Astrocyte (in vitro differentiated cells and primary cell): ENCODE data around the gene CSAD. TPM values are rescaled to one million over a fixed set of nuclear protein-coding genes. Genes with fewer than 3 reads are reported as not detected.

Source experiments
- DNase-seq: peaks from one replicate; pipeline ENCODE4 v3.0.0-alpha.2; 2010; ENCODE audit warnings: low read depth
- FAIRE-seq: peaks from 2 replicates; lab custom pipeline; 2011; peaks lifted over from hg19 to GRCh38; lab: Jason Lieb, UNC
- H2AFZ ChIP-seq: 2 replicates; pipeline ENCODE4 v1.6.0; 2012; ENCODE audit warnings: low read depth, low read length, inconsistent platforms
- H3K27ac ChIP-seq: 2 replicates; pipeline ENCODE4 v1.5.1; 2011; ENCODE audit warnings: low read depth, low read length, inconsistent platforms
- H3K27me3 ChIP-seq: 2 replicates; pipeline ENCODE4 v1.6.0; 2011; ENCODE audit warnings: low read length, inconsistent platforms; ENCODE audit not compliant: insufficient read depth
- H3K36me3 ChIP-seq: 2 replicates; pipeline ENCODE4 v1.5.1; 2011; ENCODE audit warnings: low read length, inconsistent platforms; ENCODE audit not compliant: insufficient read depth
- H3K4me1 ChIP-seq: 2 replicates; pipeline ENCODE4 v1.5.1; 2011; ENCODE audit warnings: low read length, inconsistent platforms; ENCODE audit not compliant: insufficient read depth
- H3K4me2 ChIP-seq: 2 replicates; pipeline ENCODE4 v1.6.0; 2012; ENCODE audit warnings: low read length, inconsistent platforms
- H3K4me3 ChIP-seq: 2 replicates; pipeline ENCODE4 v1.5.1; 2011; ENCODE audit warnings: low read depth, mild to moderate bottlenecking, low read length, inconsistent platforms; ENCODE audit not compliant: insufficient read depth
- H3K79me2 ChIP-seq: 2 replicates; pipeline ENCODE4 v1.6.0; 2012; ENCODE audit warnings: mild to moderate bottlenecking, low read length, inconsistent platforms; ENCODE audit not compliant: insufficient read depth
- H3K9ac ChIP-seq: 2 replicates; pipeline ENCODE4 v1.6.0; 2012; ENCODE audit warnings: mild to moderate bottlenecking, low read length, inconsistent platforms
- H3K9me3 ChIP-seq: 2 replicates; pipeline ENCODE4 v1.5.1; 2012; ENCODE audit warnings: low read depth, mild to moderate bottlenecking, low read length, inconsistent platforms; ENCODE audit not compliant: insufficient read depth
- H4K20me1 ChIP-seq: 2 replicates; pipeline ENCODE4 v1.6.0; 2012; ENCODE audit warnings: low read length, inconsistent platforms; ENCODE audit not compliant: insufficient read depth
- H3K27ac Mint-ChIP-seq: one replicate; pipeline ENCODE4 v1.8.0; 2021; ENCODE audit warnings: mild to moderate bottlenecking, mixed read lengths; ENCODE audit not compliant: unreplicated experiment
- H3K27me3 Mint-ChIP-seq: one replicate; pipeline ENCODE4 v1.8.0; 2021; ENCODE audit warnings: low read depth, mixed read lengths; ENCODE audit not compliant: unreplicated experiment
- H3K36me3 Mint-ChIP-seq: one replicate; pipeline ENCODE4 v1.8.0; 2021; ENCODE audit warnings: low read depth, mixed read lengths; ENCODE audit not compliant: unreplicated experiment
- H3K4me1 Mint-ChIP-seq: one replicate; pipeline ENCODE4 v1.8.0; 2021; ENCODE audit warnings: low read depth, mixed read lengths; ENCODE audit not compliant: unreplicated experiment
- H3K4me3 Mint-ChIP-seq: one replicate; pipeline ENCODE4 v1.8.0; 2021; ENCODE audit warnings: mild to moderate bottlenecking, moderate library complexity, mixed read lengths; ENCODE audit not compliant: unreplicated experiment
- H3K9me3 Mint-ChIP-seq: one replicate; pipeline ENCODE4 v1.8.0; 2021; ENCODE audit warnings: mild to moderate bottlenecking, mixed read lengths; ENCODE audit not compliant: unreplicated experiment
- CTCF ChIP-seq: IDR thresholded peaks from 2 replicates; pipeline ENCODE4 v1.5.1; 2011; ENCODE audit warnings: low read depth, mild to moderate bottlenecking, inconsistent platforms, low read length, moderate library complexity; ENCODE audit not compliant: insufficient read depth
- EZH2 ChIP-seq: IDR thresholded peaks from 2 replicates; pipeline ENCODE4 v1.6.1; 2012; ENCODE audit warnings: mild to moderate bottlenecking, low read length, inconsistent platforms; ENCODE audit not compliant: insufficient read depth
- total RNA-seq: library from RNA; stranded (reverse); gene quantifications from 2 replicates; pipeline ENCODE4 v1.2.1, GENCODE V29; 2021

The CSAD gene
- total RNA-seq, 1 donor from 2014 or later, result 19.4 TPM

- FAIRE-seq (no peak), DNase-seq (no peak)
- no peak for TF ChIP-seq CTCF
- no peak for TF ChIP-seq EZH2
- Mint-ChIP-seq H3K4me3 (no peak overlapping the region), H3K27ac (no peak overlapping the region), H3K36me3 (peaks cover 2% of the 10 kb centered on the region), H3K4me1 (peaks cover 4% of the 10 kb centered on the region), H3K9me3 (peaks cover 6% of the 10 kb centered on the region), H3K27me3 (peaks cover 18% of the 10 kb centered on the region)
- Histone ChIP-seq H3K27me3 (no peaks in the 10 kb centered on the region), H3K4me2 (no peak overlapping the region), H3K27ac (no peak overlapping the region), H3K79me2 (no peaks in the 10 kb centered on the region), H3K4me3 (no peak overlapping the region), H3K9me3 (no peaks in the 10 kb centered on the region), H3K4me1 (peaks cover 9% of the 10 kb centered on the region), H2AFZ (no peak overlapping the region), H3K9ac (no peak overlapping the region), H4K20me1 (no peaks in the 10 kb centered on the region), H3K36me3 (no peaks in the 10 kb centered on the region)
These were observed 61.9 kb downstream of the CSAD start for GRCh38 chr12:53118751-53119300.

GRCh38 chr12:53115891-53116648 lies 64.7 kb downstream of the CSAD start:
- Histone ChIP-seq H3K36me3 (no peaks in the 10 kb centered on the region), H3K27ac (no peak overlapping the region), H3K79me2 (no peaks in the 10 kb centered on the region), H3K9ac (no peak overlapping the region), H2AFZ (no peak overlapping the region), H4K20me1 (no peaks in the 10 kb centered on the region), H3K4me3 (no peak overlapping the region), H3K4me1 (no peaks in the 10 kb centered on the region), H3K9me3 (no peaks in the 10 kb centered on the region), H3K4me2 (no peak overlapping the region), H3K27me3 (no peaks in the 10 kb centered on the region)
- no peak for TF ChIP-seq CTCF
- no peak for TF ChIP-seq EZH2
- Mint-ChIP-seq H3K27me3 (peaks cover 19% of the 10 kb centered on the region), H3K36me3 (peaks cover 2% of the 10 kb centered on the region), H3K4me3 (no peak overlapping the region), H3K27ac (no peak overlapping the region), H3K9me3 (no peaks in the 10 kb centered on the region), H3K4me1 (no peaks in the 10 kb centered on the region)
- DNase-seq (no peak), FAIRE-seq (no peak)
